ENCODE measurements around the gene GALNT13. TPM values are rescaled to one million over a fixed set of nuclear protein-coding genes. Genes with fewer than 3 reads are reported as not detected.

Gene GALNT13
- total and polyA plus RNA-seq, 2 of the 13 experiments (the other 11 are each of a cell fraction or from before 2014, with no cell fraction given) = 1.3 to 5.0 TPM

DNA sequence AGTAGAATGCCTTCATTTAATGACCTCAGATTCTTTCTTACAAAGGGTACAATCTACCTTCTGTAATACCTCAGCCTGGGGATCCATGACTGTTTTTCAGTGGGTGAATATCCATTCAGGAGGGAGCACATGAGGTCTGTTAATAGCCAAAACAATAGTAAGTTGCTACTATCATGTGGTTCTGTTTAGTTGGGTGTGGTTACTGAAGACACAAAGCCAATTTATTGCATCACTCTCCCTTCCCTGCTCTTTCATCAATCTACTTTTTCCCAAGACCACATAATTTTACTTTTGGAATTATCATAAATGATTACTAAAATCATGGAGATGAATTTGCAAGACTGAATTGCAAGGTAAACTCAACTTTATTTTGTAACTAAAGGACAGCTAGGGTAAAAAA, 254.2 kb downstream of the GALNT13 start:
- BruUV-seq (replicated peaks) = no TSS peak
- H3K27ac ChIP-seq (ENCODE audit: extremely low read length, insufficient read depth, low read length) = no peak overlapping the region
- H3K4me1 ChIP-seq (ENCODE audit: insufficient read depth, low read length) = no peaks in the 10 kb centered on the region
- H3K79me2 ChIP-seq (ENCODE audit: insufficient read depth, low read length) = no peaks in the 10 kb centered on the region
- ChIA-PET CTCF (ENCODE audit: low intra/inter-chr PET ratio, low total read pairs) (no interaction called here), POLR2A (no interaction called here)
- no peak overlapping the region for H3K4me2 ChIP-seq (ENCODE audit: low read depth, low read length)
- FAIRE-seq (no peak), DNase-seq (ENCODE audit: low spot score) (no peak), ATAC-seq (no peak)
- in situ Hi-C loops (cut with HindIII; ENCODE audit: extremely low pct_ligation_motif_present, low pct_unique_long_range_greater_than_20kb) = no loop called here
- H3K27me3 ChIP-seq (ENCODE audit: control insufficient read depth in 1 of 2, insufficient read depth in 2 of 2, low read length in 2 of 2) = no peaks in the 10 kb centered on the region
- no peak overlapping the region for H2AFZ ChIP-seq (ENCODE audit: low read length)
- H3K9ac ChIP-seq (ENCODE audit: insufficient read depth, low read depth, low read length) = no peak overlapping the region
- intact Hi-C loops (cut with micrococcal nuclease; ENCODE audit: unreplicated experiment) = no loop called here
- H3K4me3 ChIP-seq (replicated peaks in 1 of 3; ENCODE audit: insufficient read depth in 1 of 3, low read depth in 2 of 3, low read length in 3 of 3) = no peak overlapping the region
- H4K20me1 ChIP-seq (ENCODE audit: insufficient read depth, low read length) = no peaks in the 10 kb centered on the region
- no peaks in the 10 kb centered on the region for H3K36me3 ChIP-seq (replicated peaks in 1 of 2; ENCODE audit: control insufficient read depth in 1 of 2, insufficient read depth in 2 of 2, low read length in 2 of 2)
- TF ChIP-seq, protein P1, sequence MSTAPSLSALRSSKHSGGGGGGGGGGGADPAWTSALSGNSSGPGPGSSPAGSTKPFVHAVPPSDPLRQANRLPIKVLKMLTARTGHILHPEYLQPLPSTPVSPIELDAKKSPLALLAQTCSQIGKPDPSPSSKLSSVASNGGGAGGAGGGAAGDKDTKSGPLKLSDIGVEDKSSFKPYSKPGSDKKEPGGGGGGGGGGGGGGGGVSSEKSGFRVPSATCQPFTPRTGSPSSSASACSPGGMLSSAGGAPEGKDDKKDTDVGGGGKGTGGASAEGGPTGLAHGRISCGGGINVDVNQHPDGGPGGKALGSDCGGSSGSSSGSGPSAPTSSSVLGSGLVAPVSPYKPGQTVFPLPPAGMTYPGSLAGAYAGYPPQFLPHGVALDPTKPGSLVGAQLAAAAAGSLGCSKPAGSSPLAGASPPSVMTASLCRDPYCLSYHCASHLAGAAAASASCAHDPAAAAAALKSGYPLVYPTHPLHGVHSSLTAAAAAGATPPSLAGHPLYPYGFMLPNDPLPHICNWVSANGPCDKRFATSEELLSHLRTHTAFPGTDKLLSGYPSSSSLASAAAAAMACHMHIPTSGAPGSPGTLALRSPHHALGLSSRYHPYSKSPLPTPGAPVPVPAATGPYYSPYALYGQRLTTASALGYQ (CRISPR knock-in tag; IDR thresholded peaks at IDR 0.05) = no peak
- TF ChIP-seq PHB2 (IDR thresholded peaks at IDR 0.05; ENCODE audit: partially characterized antibody) (no peak), CEBPB (IDR thresholded peaks at IDR 0.05; ENCODE audit: borderline replicate concordance, low read depth, low read length) (peak; percentile 52; the same call in 1 of the 2 replicates)
- H3K9me3 ChIP-seq (ENCODE audit: low read length) = no peaks in the 10 kb centered on the region

DNA sequence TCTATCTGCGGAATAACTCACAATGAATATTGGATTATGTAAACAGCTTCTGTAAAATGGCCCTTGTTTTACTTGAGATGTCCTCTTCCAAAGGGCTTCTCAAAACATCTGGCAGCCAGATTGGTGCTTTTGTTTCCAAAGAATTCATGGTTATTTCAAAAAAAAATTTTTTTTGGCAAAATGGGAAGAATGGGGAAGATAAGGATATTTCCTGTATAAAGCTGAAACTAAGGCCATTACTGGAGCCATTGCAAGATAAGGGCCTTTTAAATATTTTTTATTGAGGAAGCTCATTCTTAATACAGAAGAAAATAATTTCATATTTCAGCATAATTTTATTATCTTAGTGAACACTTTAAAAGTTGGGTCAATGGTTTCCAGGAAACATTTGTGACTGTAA, 259.1 kb downstream of the GALNT13 start:
- no peaks in the 10 kb centered on the region for H3K9me3 ChIP-seq (ENCODE audit: low read length)
- FAIRE-seq (no peak), DNase-seq (ENCODE audit: low spot score) (no peak), ATAC-seq (no peak)
- no peak overlapping the region for H3K9ac ChIP-seq (ENCODE audit: insufficient read depth, low read depth, low read length)
- in situ Hi-C loops (cut with HindIII; ENCODE audit: extremely low pct_ligation_motif_present, low pct_unique_long_range_greater_than_20kb) = no loop called here
- H3K4me1 ChIP-seq (ENCODE audit: insufficient read depth, low read length) = no peaks in the 10 kb centered on the region
- H3K4me3 ChIP-seq (replicated peaks in 1 of 3; ENCODE audit: insufficient read depth in 1 of 3, low read depth in 2 of 3, low read length in 3 of 3) = no peak overlapping the region
- H2AFZ ChIP-seq (ENCODE audit: low read length) = no peak overlapping the region
- no peaks in the 10 kb centered on the region for H3K79me2 ChIP-seq (ENCODE audit: insufficient read depth, low read length)
- BruUV-seq (replicated peaks) = no TSS peak
- no peaks in the 10 kb centered on the region for H4K20me1 ChIP-seq (ENCODE audit: insufficient read depth, low read length)
- ChIA-PET POLR2A (no interaction called here), CTCF (ENCODE audit: low intra/inter-chr PET ratio, low total read pairs) (no interaction called here)
- intact Hi-C loops (cut with micrococcal nuclease; ENCODE audit: unreplicated experiment) = no loop called here
- 15% methylated on average over 1 of the region's 1 CpG for WGBS (ENCODE audit: low lambda C conversion rate)
- H3K27ac ChIP-seq (ENCODE audit: extremely low read length, insufficient read depth, low read length) = no peak overlapping the region
- no peaks in the 10 kb centered on the region for H3K36me3 ChIP-seq (replicated peaks in 1 of 2; ENCODE audit: control insufficient read depth in 1 of 2, insufficient read depth in 2 of 2, low read length in 2 of 2)
- H3K27me3 ChIP-seq (ENCODE audit: control insufficient read depth in 1 of 2, insufficient read depth in 2 of 2, low read length in 2 of 2) = no peaks in the 10 kb centered on the region
- no peak overlapping the region for H3K4me2 ChIP-seq (ENCODE audit: low read depth, low read length)
- TF ChIP-seq, protein P2, sequence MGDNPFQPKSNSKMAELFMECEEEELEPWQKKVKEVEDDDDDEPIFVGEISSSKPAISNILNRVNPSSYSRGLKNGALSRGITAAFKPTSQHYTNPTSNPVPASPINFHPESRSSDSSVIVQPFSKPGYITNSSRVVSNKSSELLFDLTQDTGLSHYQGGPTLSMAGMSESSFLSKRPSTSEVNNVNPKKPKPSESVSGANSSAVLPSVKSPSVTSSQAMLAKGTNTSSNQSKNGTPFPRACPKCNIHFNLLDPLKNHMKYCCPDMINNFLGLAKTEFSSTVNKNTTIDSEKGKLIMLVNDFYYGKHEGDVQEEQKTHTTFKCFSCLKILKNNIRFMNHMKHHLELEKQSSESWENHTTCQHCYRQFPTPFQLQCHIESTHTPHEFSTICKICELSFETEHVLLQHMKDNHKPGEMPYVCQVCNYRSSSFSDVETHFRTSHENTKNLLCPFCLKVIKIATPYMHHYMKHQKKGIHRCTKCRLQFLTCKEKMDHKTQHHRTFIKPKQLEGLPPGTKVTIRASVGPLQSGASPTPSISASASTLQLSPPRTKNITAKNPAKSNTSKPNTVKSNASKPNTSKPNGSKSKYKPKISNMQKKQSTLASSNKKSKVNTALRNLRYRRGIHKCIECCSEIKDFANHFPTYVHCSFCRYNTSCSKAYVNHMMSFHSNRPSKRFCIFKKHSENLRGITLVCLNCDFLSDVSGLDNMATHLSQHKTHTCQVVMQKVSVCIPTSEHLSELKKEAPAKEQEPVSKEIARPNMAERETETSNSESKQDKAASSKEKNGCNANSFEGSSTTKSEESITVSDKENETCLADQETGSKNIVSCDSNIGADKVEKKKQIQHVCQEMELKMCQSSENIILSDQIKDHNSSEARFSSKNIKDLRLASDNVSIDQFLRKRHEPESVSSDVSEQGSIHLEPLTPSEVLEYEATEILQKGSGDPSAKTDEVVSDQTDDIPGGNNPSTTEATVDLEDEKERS (CRISPR knock-in tag; IDR thresholded peaks at IDR 0.05) = no peak
- no peak for TF ChIP-seq ZNF761 (CRISPR knock-in tag; conservative IDR thresholded peaks at IDR 0.05)
- TF ChIP-seq SIN3A (IDR thresholded peaks at IDR 0.05; ENCODE audit: borderline replicate concordance, low read depth, low read length) = no peak
- TF ChIP-seq ZNF547 (CRISPR knock-in tag; IDR thresholded peaks at IDR 0.05) = no peak
- no peak for TF ChIP-seq ZNF83 (CRISPR knock-in tag; IDR thresholded peaks at IDR 0.05; ENCODE audit: borderline replicate concordance)
